Measurements from ENCODE around the gene HNRNPA1L2.

DNA sequence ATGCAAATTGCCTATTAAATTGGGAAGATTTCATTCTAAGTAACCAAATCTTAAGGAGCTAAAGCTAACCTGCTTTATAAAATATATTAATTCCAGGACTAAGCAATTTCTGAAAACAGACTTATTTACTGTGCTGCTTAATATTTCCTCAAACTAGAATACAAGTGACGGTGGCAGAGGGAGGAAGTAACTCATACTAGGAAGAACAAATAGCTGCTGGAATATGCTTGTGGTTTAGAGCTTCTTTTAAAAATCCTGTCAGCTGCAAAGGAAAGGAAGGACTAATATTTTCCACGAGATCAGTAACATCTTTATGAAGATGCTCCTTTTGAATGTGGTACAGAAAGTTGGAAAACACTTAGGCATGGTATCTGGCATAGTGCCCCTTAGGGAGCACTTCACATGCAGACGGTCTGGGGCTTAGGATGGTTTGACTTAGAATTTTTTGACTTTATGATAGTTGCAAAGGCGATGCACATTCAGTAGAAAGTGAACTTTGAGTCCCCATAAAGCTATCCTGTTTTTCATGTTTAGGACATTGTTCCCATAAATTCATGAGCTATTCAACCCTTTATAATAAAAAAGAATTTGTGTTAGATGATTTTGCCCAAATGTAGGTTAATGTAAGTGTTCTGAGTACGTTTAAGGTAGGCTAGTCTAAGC is 3.4 kb upstream of the HNRNPA1L2 start:
- no peak for TF ChIP-seq CTCF (conservative IDR thresholded peaks at IDR 0.05)
- TF ChIP-seq ZFX (IDR thresholded peaks at IDR 0.05): no peak

Measured in C4-2B (cell line).